ENCODE measurements around the gene SLC10A7. TPM values are rescaled to one million over a fixed set of nuclear protein-coding genes. Genes with fewer than 3 reads are reported as not detected.
A peak's percentile ranks its signal among the peaks of the same experiment; 100 is the strongest.

Gene SLC10A7
- total RNA-seq (2016; rRNA removed; fragmentation: Illumina TruSeq; extraction: Trizol) (14.7 and 18.8 TPM in 2 replicates), polyA plus RNA-seq (2011; rRNA removed) (12.7 and 18.5 TPM in 2 replicates), polyA minus RNA-seq (2011; rRNA and poly(A)+ RNA removed; ENCODE audit: low replicate concordance) (4.7 and 10.5 TPM in 2 replicates), Bru-seq, nascent RNA (percentile 58 among the genes with signal in this experiment), BruChase-seq, experiment 1, labeled RNA remaining after a 6-hour chase (percentile 51 among the genes with signal in this experiment), BruChase-seq, experiment 2, labeled RNA remaining after a 2-hour chase (percentile 53 among the genes with signal in this experiment)
- 1.2 and 3.0 TPM in 2 replicates for total RNA-seq (2016; cell fraction: cytosol; rRNA removed; fragmentation: Illumina TruSeq; extraction: Trizol; ENCODE audit: low read depth)
- total RNA-seq (2016; cell fraction: insoluble cytoplasmic fraction; rRNA removed; fragmentation: Illumina TruSeq; extraction: Trizol): 11.3 and 12.7 TPM in 2 replicates
- 4.2 and 4.6 TPM in 2 replicates for total RNA-seq (2016; cell fraction: membrane; rRNA removed; fragmentation: Illumina TruSeq; extraction: Trizol)
- 30.7 and 36.5 TPM in 2 replicates for total RNA-seq (2016; cell fraction: nucleus; rRNA removed; fragmentation: Illumina TruSeq; extraction: Trizol)
- polyA plus RNA-seq (2011; cell fraction: cytosol; rRNA removed): 6.6 and 9.9 TPM in 2 replicates
- polyA plus RNA-seq (2011; cell fraction: nucleus; rRNA removed): 18.0 and 21.3 TPM in 2 replicates
- polyA plus RNA-seq (2012): 6.8 and 7.2 TPM in 2 replicates
- polyA plus RNA-seq (2016; cell fraction: cytosol; fragmentation: Illumina TruSeq; extraction: Trizol; ENCODE audit: low read depth): 0.58 and 0.92 TPM in 2 replicates
- 9.4 and 10.9 TPM in 2 replicates for polyA plus RNA-seq (2016; cell fraction: insoluble cytoplasmic fraction; fragmentation: Illumina TruSeq; extraction: Trizol; ENCODE audit: low read depth)
- polyA plus RNA-seq (2016; cell fraction: membrane; fragmentation: Illumina TruSeq; extraction: Trizol; ENCODE audit: low read depth): 2.0 and 2.4 TPM in 2 replicates
- polyA plus RNA-seq (2016; cell fraction: nucleus; fragmentation: Illumina TruSeq; extraction: Trizol; ENCODE audit: insufficient read depth, low read depth): 14.9 and 16.2 TPM in 2 replicates
- 7.4 and 8.6 TPM in 2 replicates for polyA minus RNA-seq (2011; cell fraction: cytosol; rRNA and poly(A)+ RNA removed)
- polyA minus RNA-seq (2011; cell fraction: nucleus; rRNA and poly(A)+ RNA removed): 50.8 and 53.3 TPM in 2 replicates
- long read RNA-seq, experiment 1, partial matches to known transcripts: 0 of 3 reads
- long read RNA-seq, experiment 1, other reads (novel, unspliced or antisense): 1 of 3 reads
- long read RNA-seq, experiment 2, partial matches to known transcripts: 0 of 12 reads
- long read RNA-seq, experiment 2, other reads (novel, unspliced or antisense): 10 of 12 reads

- WGBS (ENCODE audit: low lambda C conversion rate): under 1% methylated on average over 30 of the region's 30 CpGs
- POLR2A ChIA-PET: no interaction called here
- Histone ChIP-seq H3K27ac (ENCODE audit: extremely low read length, insufficient read depth, low read length) (peak within 1 kb of the TSS; percentile 92), H2AFZ (ENCODE audit: low read length) (peak within 1 kb of the TSS; percentile 95), H3K4me1 (ENCODE audit: insufficient read depth, low read length) (peaks cover 20% of the 10 kb centered on the region), H3K9ac (ENCODE audit: insufficient read depth, low read depth, low read length) (peak within 1 kb of the TSS; percentile 85), H3K4me3 (replicated peaks in 1 of 3; ENCODE audit: insufficient read depth in 1 of 3, low read depth in 2 of 3, low read length in 3 of 3) (peak within 1 kb of the TSS; percentile 89 to 98 (median 94)), H3K79me2 (ENCODE audit: insufficient read depth, low read length) (peaks cover 12% of the 10 kb centered on the region), H3K27me3 (ENCODE audit: control insufficient read depth in 1 of 2, insufficient read depth in 2 of 2, low read length in 2 of 2) (no peaks in the 10 kb centered on the region; a peak in 2 of 5 replicates), H3K4me2 (ENCODE audit: low read depth, low read length) (peak within 1 kb of the TSS; percentile 96), H3K36me3 (replicated peaks in 1 of 2; ENCODE audit: control insufficient read depth in 1 of 2, insufficient read depth in 2 of 2, low read length in 2 of 2) (no peaks in the 10 kb centered on the region), H4K20me1 (ENCODE audit: insufficient read depth, low read length) (no peaks in the 10 kb centered on the region), H3K9me3 (ENCODE audit: low read length) (no peaks in the 10 kb centered on the region)
- DNase-seq (ENCODE audit: low spot score) (peak; percentile 58), ATAC-seq (peak; percentile 94), FAIRE-seq (no peak)
- in situ Hi-C loops (cut with HindIII; ENCODE audit: extremely low pct_ligation_motif_present, low pct_unique_long_range_greater_than_20kb): no loop called here
- intact Hi-C loops (cut with micrococcal nuclease; ENCODE audit: unreplicated experiment): loop anchor here (5.0 kb wide), 1 partner anchor 179 kb away; no protein-coding TSS in a partner anchor
- BruUV-seq (replicated peaks): no TSS peak
- CTCF ChIA-PET (ENCODE audit: low intra/inter-chr PET ratio, low total read pairs): no interaction called here
- TF ChIP-seq GABPB1 (CRISPR knock-in tag; IDR thresholded peaks at IDR 0.05) (peak; percentile 40; the same call in 1 of the 2 replicates), MTERF4 (CRISPR knock-in tag; IDR thresholded peaks at IDR 0.05) (no peak), ZNF281 (CRISPR knock-in tag; IDR thresholded peaks at IDR 0.05; ENCODE audit: borderline replicate concordance) (peak; percentile 8; the same call in 1 of the 2 replicates), MIER3 (CRISPR knock-in tag; IDR thresholded peaks at IDR 0.05; ENCODE audit: borderline replicate concordance) (no peak), SRSF9 (IDR thresholded peaks at IDR 0.05; ENCODE audit: borderline replicate concordance, insufficient read depth, low read depth, low read length, poor library complexity, severe bottlenecking) (no peak), ZSCAN22 (CRISPR knock-in tag; IDR thresholded peaks at IDR 0.05) (no peak), PHF20 (CRISPR knock-in tag; IDR thresholded peaks at IDR 0.05) (peak; percentile 68), PBX3 (CRISPR knock-in tag; IDR thresholded peaks at IDR 0.05; ENCODE audit: borderline replicate concordance) (no peak)
These were observed at the start of gene SLC10A7 for GRCh38 chr4:146521541-146522097. TSS of gene SLC10A7 (minus strand) at chr4:146521940. CDS start at chr4:146521717, 223 bp downstream.

Measured in HepG2 (cell line).